ENCODE data around the gene NOS1.

NOS1 gene

DNA sequence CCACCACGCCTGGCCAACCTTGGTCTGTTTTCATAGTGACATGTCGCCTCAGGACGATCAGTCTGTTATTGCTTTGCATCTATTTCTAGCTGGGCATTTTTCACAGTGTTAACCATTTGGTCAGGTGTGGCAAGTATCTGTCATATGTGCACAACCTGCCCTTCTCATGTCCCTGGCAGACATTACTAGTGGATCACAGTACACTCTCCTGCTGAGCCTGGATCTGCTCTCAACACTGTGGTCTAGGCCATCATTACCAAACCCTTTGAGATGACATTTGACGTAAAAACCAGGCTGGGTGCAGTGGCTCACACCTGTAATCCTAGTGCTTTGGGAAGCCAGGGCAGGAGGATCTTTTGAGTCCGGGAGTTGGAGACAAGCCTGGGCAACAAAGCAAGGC is 29.4 kb upstream of the NOS1 start:
- Histone ChIP-seq H3K4me3 (ENCODE audit: insufficient read depth in 1 of 2, low read depth in 1 of 2, low read length in 2 of 2) (no peak overlapping the region), H3K4me2 (ENCODE audit: low read length, poor library complexity, severe bottlenecking) (no peak overlapping the region), H3K4me1 (ENCODE audit: control insufficient read depth, insufficient read depth, low read depth, low read length) (no peaks in the 10 kb centered on the region), H3K23ac (ENCODE audit: low read length in 2 of 2) (no peak overlapping the region), H3K79me1 (replicated peaks; ENCODE audit: low read length, poor library complexity, severe bottlenecking) (no peaks in the 10 kb centered on the region), H2BK15ac (ENCODE audit: low read depth, poor library complexity, severe bottlenecking) (no peak overlapping the region), H3K36me3 (ENCODE audit: control insufficient read depth in 1 of 2, insufficient read depth in 2 of 2, low read depth in 1 of 2, low read length in 2 of 2) (no peaks in the 10 kb centered on the region), H2BK5ac (ENCODE audit: low read depth, low read length, poor library complexity, severe bottlenecking) (no peak overlapping the region), H3K9me3 (ENCODE audit: control insufficient read depth, low read length) (no peaks in the 10 kb centered on the region), H3K18ac (ENCODE audit: low read depth in 1 of 2, low read length in 2 of 2) (no peak overlapping the region), H2BK12ac (ENCODE audit: low read length in 2 of 2) (no peak overlapping the region), H4K8ac (ENCODE audit: low read length) (no peak overlapping the region), H2AK5ac (ENCODE audit: low read length, severe bottlenecking) (no peak overlapping the region), H3K27me3 (ENCODE audit: control insufficient read depth in 1 of 2, insufficient read depth in 1 of 2, low read length in 2 of 2) (peaks cover 0 to 41% of the 10 kb centered on the region in 2 experiments), H2AFZ (ENCODE audit: low read depth, low read length) (no peak overlapping the region), H4K91ac (ENCODE audit: low read length) (no peak overlapping the region), H3K9ac (ENCODE audit: low read length) (no peak overlapping the region), H3K14ac (ENCODE audit: low read length in 2 of 2) (no peak overlapping the region), H3K27ac (ENCODE audit: low read length, poor library complexity, severe bottlenecking) (no peak overlapping the region), H3K4ac (ENCODE audit: low read depth in 1 of 2, low read length in 2 of 2) (no peak overlapping the region), H2BK120ac (ENCODE audit: low read depth, low read length) (no peak overlapping the region)
- no peak for DNase-seq
- WGBS, result 93% methylated on average over 5 of the region's 5 CpGs

- H2BK15ac ChIP-seq (ENCODE audit: low read depth, poor library complexity, severe bottlenecking), result no peak overlapping the region
- H4K8ac ChIP-seq (ENCODE audit: low read length), result no peak overlapping the region
- H3K4me1 ChIP-seq (ENCODE audit: control insufficient read depth, insufficient read depth, low read depth, low read length), result no peaks in the 10 kb centered on the region
- 76% methylated on average over 9 of the region's 9 CpGs for WGBS
- no peak overlapping the region for H3K27ac ChIP-seq (ENCODE audit: low read length, poor library complexity, severe bottlenecking)
- no peak overlapping the region for H3K18ac ChIP-seq (ENCODE audit: low read depth in 1 of 2, low read length in 2 of 2)
- H3K4ac ChIP-seq (ENCODE audit: low read depth in 1 of 2, low read length in 2 of 2), result no peak overlapping the region
- no peak overlapping the region for H2AK5ac ChIP-seq (ENCODE audit: low read length, severe bottlenecking)
- no peak overlapping the region for H2BK5ac ChIP-seq (ENCODE audit: low read depth, low read length, poor library complexity, severe bottlenecking)
- no peaks in the 10 kb centered on the region for H3K36me3 ChIP-seq (ENCODE audit: control insufficient read depth in 1 of 2, insufficient read depth in 2 of 2, low read depth in 1 of 2, low read length in 2 of 2)
- H3K23ac ChIP-seq (ENCODE audit: low read length in 2 of 2), result no peak overlapping the region
- no peak overlapping the region for H2AFZ ChIP-seq (ENCODE audit: low read depth, low read length)
- no peak overlapping the region for H3K9ac ChIP-seq (ENCODE audit: low read length)
- H3K14ac ChIP-seq (ENCODE audit: low read length in 2 of 2), result no peak overlapping the region
- H3K79me1 ChIP-seq (replicated peaks; ENCODE audit: low read length, poor library complexity, severe bottlenecking), result no peaks in the 10 kb centered on the region
- no peak overlapping the region for H2BK120ac ChIP-seq (ENCODE audit: low read depth, low read length)
- peaks cover 10 to 59% of the 10 kb centered on the region in 2 experiments for H3K27me3 ChIP-seq (ENCODE audit: control insufficient read depth in 1 of 2, insufficient read depth in 1 of 2, low read length in 2 of 2)
- H3K4me3 ChIP-seq (ENCODE audit: insufficient read depth in 1 of 2, low read depth in 1 of 2, low read length in 2 of 2), result no peak overlapping the region
- H3K9me3 ChIP-seq (ENCODE audit: control insufficient read depth, low read length), result no peaks in the 10 kb centered on the region
- no peak overlapping the region for H3K4me2 ChIP-seq (ENCODE audit: low read length, poor library complexity, severe bottlenecking)
- no peak overlapping the region for H2BK12ac ChIP-seq (ENCODE audit: low read length in 2 of 2)
- DNase-seq, result no peak
- no peak overlapping the region for H4K91ac ChIP-seq (ENCODE audit: low read length)
Observed at GRCh38 chr12:117388951-117389446, 27.6 kb upstream of the NOS1 start.

GRCh38 chr12:117387832-117388231 is 26.4 kb upstream of the NOS1 start:
- Histone ChIP-seq H3K9ac (ENCODE audit: low read length) (no peak overlapping the region), H2BK5ac (ENCODE audit: low read depth, low read length, poor library complexity, severe bottlenecking) (no peak overlapping the region), H3K23ac (ENCODE audit: low read length in 2 of 2) (no peak overlapping the region), H3K36me3 (ENCODE audit: control insufficient read depth in 1 of 2, insufficient read depth in 2 of 2, low read depth in 1 of 2, low read length in 2 of 2) (no peaks in the 10 kb centered on the region), H2AK5ac (ENCODE audit: low read length, severe bottlenecking) (no peak overlapping the region), H4K8ac (ENCODE audit: low read length) (no peak overlapping the region), H3K18ac (ENCODE audit: low read depth in 1 of 2, low read length in 2 of 2) (no peak overlapping the region), H2BK12ac (ENCODE audit: low read length in 2 of 2) (no peak overlapping the region), H3K14ac (ENCODE audit: low read length in 2 of 2) (no peak overlapping the region), H2BK15ac (ENCODE audit: low read depth, poor library complexity, severe bottlenecking) (no peak overlapping the region), H4K91ac (ENCODE audit: low read length) (no peak overlapping the region), H3K27me3 (ENCODE audit: control insufficient read depth in 1 of 2, insufficient read depth in 1 of 2, low read length in 2 of 2) (peaks cover 10 to 60% of the 10 kb centered on the region in 2 experiments), H3K4me3 (ENCODE audit: insufficient read depth in 1 of 2, low read depth in 1 of 2, low read length in 2 of 2) (no peak overlapping the region), H3K4me1 (ENCODE audit: control insufficient read depth, insufficient read depth, low read depth, low read length) (no peaks in the 10 kb centered on the region), H2AFZ (ENCODE audit: low read depth, low read length) (no peak overlapping the region), H3K9me3 (ENCODE audit: control insufficient read depth, low read length) (no peaks in the 10 kb centered on the region), H3K27ac (ENCODE audit: low read length, poor library complexity, severe bottlenecking) (no peak overlapping the region), H2BK120ac (ENCODE audit: low read depth, low read length) (no peak overlapping the region), H3K4me2 (ENCODE audit: low read length, poor library complexity, severe bottlenecking) (no peak overlapping the region), H3K79me1 (replicated peaks; ENCODE audit: low read length, poor library complexity, severe bottlenecking) (no peaks in the 10 kb centered on the region), H3K4ac (ENCODE audit: low read depth in 1 of 2, low read length in 2 of 2) (no peak overlapping the region)
- 74% methylated on average over 8 of the region's 8 CpGs for WGBS
- no peak for DNase-seq

GRCh38 chr12:117384735-117385134 is 23.3 kb upstream of the NOS1 start:
- no peak for DNase-seq
- no peak overlapping the region for H2BK15ac ChIP-seq (ENCODE audit: low read depth, poor library complexity, severe bottlenecking)
- H3K9ac ChIP-seq (ENCODE audit: low read length), result no peak overlapping the region
- H3K18ac ChIP-seq (ENCODE audit: low read depth in 1 of 2, low read length in 2 of 2), result no peak overlapping the region
- peaks cover 10 to 68% of the 10 kb centered on the region in 2 experiments for H3K27me3 ChIP-seq (ENCODE audit: control insufficient read depth in 1 of 2, insufficient read depth in 1 of 2, low read length in 2 of 2)
- 71% methylated on average over 7 of the region's 7 CpGs for WGBS
- H3K14ac ChIP-seq (ENCODE audit: low read length in 2 of 2), result no peak overlapping the region
- no peak overlapping the region for H2AK5ac ChIP-seq (ENCODE audit: low read length, severe bottlenecking)
- no peak overlapping the region for H2BK12ac ChIP-seq (ENCODE audit: low read length in 2 of 2)
- no peak overlapping the region for H4K8ac ChIP-seq (ENCODE audit: low read length)
- H3K4me1 ChIP-seq (ENCODE audit: control insufficient read depth, insufficient read depth, low read depth, low read length), result no peaks in the 10 kb centered on the region
- no peak overlapping the region for H3K4ac ChIP-seq (ENCODE audit: low read depth in 1 of 2, low read length in 2 of 2)
- no peaks in the 10 kb centered on the region for H3K79me1 ChIP-seq (replicated peaks; ENCODE audit: low read length, poor library complexity, severe bottlenecking)
- H3K4me2 ChIP-seq (ENCODE audit: low read length, poor library complexity, severe bottlenecking), result no peak overlapping the region
- no peak overlapping the region for H2BK120ac ChIP-seq (ENCODE audit: low read depth, low read length)
- no peak overlapping the region for H3K4me3 ChIP-seq (ENCODE audit: insufficient read depth in 1 of 2, low read depth in 1 of 2, low read length in 2 of 2)
- no peak overlapping the region for H3K23ac ChIP-seq (ENCODE audit: low read length in 2 of 2)
- H3K36me3 ChIP-seq (ENCODE audit: control insufficient read depth in 1 of 2, insufficient read depth in 2 of 2, low read depth in 1 of 2, low read length in 2 of 2), result no peaks in the 10 kb centered on the region
- H3K27ac ChIP-seq (ENCODE audit: low read length, poor library complexity, severe bottlenecking), result no peak overlapping the region
- no peak overlapping the region for H2AFZ ChIP-seq (ENCODE audit: low read depth, low read length)
- H3K9me3 ChIP-seq (ENCODE audit: control insufficient read depth, low read length), result peaks cover 4% of the 10 kb centered on the region
- H2BK5ac ChIP-seq (ENCODE audit: low read depth, low read length, poor library complexity, severe bottlenecking), result no peak overlapping the region
- H4K91ac ChIP-seq (ENCODE audit: low read length), result no peak overlapping the region
